ENCODE measurements around the gene GPR160. TPM values are rescaled to one million over a fixed set of nuclear protein-coding genes. Genes with fewer than 3 reads are reported as not detected.

The GPR160 gene
- total and polyA plus RNA-seq, 4 donors = 16.9 to 23.3 (median 20.7) TPM

GRCh38 chr3:170040418-170040817 lies 2.6 kb downstream of the GPR160 start:
- no peaks in the 10 kb centered on the region for H3K36me3 ChIP-seq (ENCODE audit: control insufficient read depth in 4 of 4, insufficient read depth in 4 of 4, low read length in 4 of 4)
- no peak for ATAC-seq (ENCODE audit: insufficient read depth, low FRiP score)
- H3K27me3 ChIP-seq (ENCODE audit: control insufficient read depth in 3 of 3, insufficient read depth in 3 of 3, low read length in 2 of 3) = peaks cover 0 to 27% (median 18%) of the 10 kb centered on the region in 3 donors
- no peaks in the 10 kb centered on the region for H3K9me3 ChIP-seq (ENCODE audit: control insufficient read depth in 4 of 4, insufficient read depth in 3 of 4, low read length in 3 of 4)
- no peak overlapping the region for H3K4me3 ChIP-seq
- no peak overlapping the region for H3K9ac ChIP-seq (ENCODE audit: insufficient read depth in 1 of 2, low read length in 2 of 2)
- 53 to 64% methylated on average over 8 of the region's 8 CpGs for WGBS, 2 donors
- peaks cover 0 to 18% (median 3%) of the 10 kb centered on the region in 5 donors for H3K4me1 ChIP-seq (ENCODE audit: control insufficient read depth in 5 of 5, insufficient read depth in 5 of 5, low read length in 5 of 5)
- no peak overlapping the region for H3K27ac ChIP-seq (ENCODE audit: low read depth in 1 of 2, low read length in 1 of 2)
- DNase-seq = no peak
- no peak for TF ChIP-seq CTCF (IDR thresholded peaks at IDR 0.05; ENCODE audit: control extremely low read depth, extremely low read depth)

DNA sequence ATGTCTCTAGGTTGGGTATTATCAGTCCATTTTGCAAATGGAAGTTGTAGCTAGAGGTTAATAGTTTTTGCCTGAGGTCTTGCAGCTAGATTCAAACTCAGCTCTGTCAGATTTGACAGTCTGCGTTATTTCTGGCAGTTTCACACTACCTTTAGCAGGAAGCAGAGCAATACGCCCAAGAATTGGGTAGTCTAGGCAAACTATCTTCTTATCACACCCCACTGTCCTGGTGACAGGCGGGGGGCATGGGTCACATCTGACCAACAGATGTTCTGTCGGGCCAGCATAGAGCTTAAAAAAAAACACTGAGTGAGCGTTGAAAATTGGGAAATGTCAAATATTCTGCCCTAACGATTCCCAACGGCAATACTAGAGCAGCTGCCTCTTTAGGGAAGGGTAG lies 5.7 kb downstream of the GPR160 start:
- 41 to 70% methylated on average over 7 of the region's 7 CpGs for WGBS, 2 donors
- H3K4me3 ChIP-seq = no peak overlapping the region
- no peaks in the 10 kb centered on the region for H3K9me3 ChIP-seq (ENCODE audit: control insufficient read depth in 4 of 4, insufficient read depth in 3 of 4, low read length in 3 of 4)
- H3K27me3 ChIP-seq (ENCODE audit: control insufficient read depth in 3 of 3, insufficient read depth in 3 of 3, low read length in 2 of 3) = peaks cover 0 to 25% (median 15%) of the 10 kb centered on the region in 3 donors
- no peak overlapping the region for H3K9ac ChIP-seq (ENCODE audit: insufficient read depth in 1 of 2, low read length in 2 of 2)
- no peak overlapping the region for H3K27ac ChIP-seq (ENCODE audit: low read depth in 1 of 2, low read length in 1 of 2)
- peaks cover 0 to 13% (median 4%) of the 10 kb centered on the region in 5 donors for H3K4me1 ChIP-seq (ENCODE audit: control insufficient read depth in 5 of 5, insufficient read depth in 5 of 5, low read length in 5 of 5)
- no peak for ATAC-seq (ENCODE audit: insufficient read depth, low FRiP score)
- TF ChIP-seq CTCF (IDR thresholded peaks at IDR 0.05; ENCODE audit: control extremely low read depth, extremely low read depth) = no peak
- H3K36me3 ChIP-seq (ENCODE audit: control insufficient read depth in 4 of 4, insufficient read depth in 4 of 4, low read length in 4 of 4) = no peaks in the 10 kb centered on the region
- no peak for DNase-seq

DNA sequence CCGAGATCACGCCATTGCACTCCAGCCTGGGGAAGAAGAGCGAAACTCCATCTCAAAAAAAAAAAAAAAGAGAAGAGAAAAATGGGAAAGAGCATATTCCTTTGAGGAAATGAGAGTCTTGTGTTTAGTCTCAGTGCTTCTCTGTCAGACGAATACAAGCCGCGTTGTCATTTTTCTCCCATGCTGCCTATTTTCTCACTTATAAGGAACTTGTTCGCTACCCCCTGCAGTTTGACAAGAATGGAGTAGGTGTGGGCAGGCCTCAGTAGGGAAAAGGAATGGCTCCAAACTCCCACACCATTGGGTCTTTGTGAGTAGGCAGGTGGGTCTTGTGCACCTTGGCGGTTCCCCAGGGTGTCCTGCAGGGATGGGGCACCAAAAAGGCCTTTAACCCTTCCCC lies 6.5 kb downstream of the GPR160 start:
- Histone ChIP-seq H3K9me3 (ENCODE audit: control insufficient read depth in 4 of 4, insufficient read depth in 3 of 4, low read length in 3 of 4) (no peaks in the 10 kb centered on the region), H3K9ac (ENCODE audit: insufficient read depth in 1 of 2, low read length in 2 of 2) (no peak overlapping the region), H3K36me3 (ENCODE audit: control insufficient read depth in 4 of 4, insufficient read depth in 4 of 4, low read length in 4 of 4) (no peaks in the 10 kb centered on the region), H3K27ac (ENCODE audit: low read depth in 1 of 2, low read length in 1 of 2) (peak overlapping the region in 1 of 2 donors; percentile 66), H3K4me1 (ENCODE audit: control insufficient read depth in 5 of 5, insufficient read depth in 5 of 5, low read length in 5 of 5) (peaks cover 0 to 9% (median 4%) of the 10 kb centered on the region in 5 donors), H3K27me3 (ENCODE audit: control insufficient read depth in 3 of 3, insufficient read depth in 3 of 3, low read length in 2 of 3) (peaks cover 0 to 18% (median 9%) of the 10 kb centered on the region in 3 donors), H3K4me3 (no peak overlapping the region)
- ATAC-seq (ENCODE audit: insufficient read depth, low FRiP score) = no peak
- no peak for TF ChIP-seq CTCF (IDR thresholded peaks at IDR 0.05; ENCODE audit: control extremely low read depth, extremely low read depth)
- no peak for DNase-seq
- 53 to 78% methylated on average over 7 to 8 of the region's 8 CpGs for WGBS, 2 donors

DNA sequence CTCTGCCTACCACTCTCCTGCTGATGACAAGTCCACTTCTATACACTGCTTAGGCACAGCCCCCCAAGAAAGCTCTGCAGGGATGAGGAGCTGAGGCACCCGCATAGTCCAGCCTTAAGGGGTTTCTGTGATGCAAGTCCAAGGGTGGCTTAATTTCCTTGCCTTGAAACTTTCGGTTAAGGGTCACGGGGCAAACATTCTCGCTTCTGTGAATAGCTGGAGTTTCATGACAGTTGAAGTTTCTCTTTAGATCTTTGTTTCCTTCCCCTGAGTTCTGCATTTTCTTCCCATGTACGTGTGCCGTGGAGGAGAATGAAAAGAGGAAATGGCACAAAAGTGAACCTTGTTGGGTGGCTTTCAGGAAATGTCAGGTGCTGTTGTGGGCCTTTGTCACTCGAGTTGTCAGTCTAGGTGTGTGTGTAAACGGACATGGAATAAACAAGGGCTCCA lies 7.0 kb downstream of the GPR160 start:
- H3K27ac ChIP-seq (ENCODE audit: low read depth in 1 of 2, low read length in 1 of 2) = peak overlapping the region in 1 of 2 donors; percentile 66
- no peak overlapping the region for H3K9ac ChIP-seq (ENCODE audit: insufficient read depth in 1 of 2, low read length in 2 of 2)
- ATAC-seq (ENCODE audit: insufficient read depth, low FRiP score) (no peak), DNase-seq (peak in 1 of 3 donors; percentile 14)
- no peak overlapping the region for H3K4me3 ChIP-seq
- no peak for TF ChIP-seq CTCF (IDR thresholded peaks at IDR 0.05; ENCODE audit: control extremely low read depth, extremely low read depth)
- H3K4me1 ChIP-seq (ENCODE audit: control insufficient read depth in 5 of 5, insufficient read depth in 5 of 5, low read length in 5 of 5) = peaks cover 0 to 9% (median 8%) of the 10 kb centered on the region in 5 donors
- no peaks in the 10 kb centered on the region for H3K36me3 ChIP-seq (ENCODE audit: control insufficient read depth in 4 of 4, insufficient read depth in 4 of 4, low read length in 4 of 4)
- peaks cover 0 to 12% (median 9%) of the 10 kb centered on the region in 3 donors for H3K27me3 ChIP-seq (ENCODE audit: control insufficient read depth in 3 of 3, insufficient read depth in 3 of 3, low read length in 2 of 3)
- WGBS, 2 donors = 28 to 50% methylated on average over 8 of the region's 8 CpGs
- no peaks in the 10 kb centered on the region for H3K9me3 ChIP-seq (ENCODE audit: control insufficient read depth in 4 of 4, insufficient read depth in 3 of 4, low read length in 3 of 4)
